CD4-positive, alpha-beta T cell (primary cell): Measurements from ENCODE around the gene RFPL4A. TPM values are rescaled to one million over a fixed set of nuclear protein-coding genes. Genes with fewer than 3 reads are reported as not detected.
"Not testable (repeated sequence)": the region's sequence is repeated elsewhere in the genome, so short reads cannot be mapped to it uniquely, and the experiment has no call there.

ENCODE experiments used
- ATAC-seq: fragments of 200-7000 bp; cut with Tn5 transposase; one replicate; pipeline ENCODE4 v1.10.0; 2022; ENCODE audit warnings: mild to moderate bottlenecking; ENCODE audit not compliant: poor library complexity
- CTCF ChIA-PET: fragments of 350-600 bp; sonication (Branson Sonifier 250); formaldehyde crosslinking; loops from one replicate; lab custom pipeline; 2021; ENCODE audit warnings: antibody characterized with exemption, inconsistent platforms; lab: Charles Lee
- POLR2A ChIA-PET: fragments of 350-600 bp; sonication (Branson Sonifier 250); formaldehyde crosslinking; loops from one replicate; lab custom pipeline; 2021; ENCODE audit warnings: antibody characterized with exemption, inconsistent platforms; lab: Charles Lee
- DNase-seq, 14 experiments: peaks; one replicate each; pipeline ENCODE4 v3.0.0-alpha.2; 2013 to 2020; ENCODE audit warnings: mixed read lengths in 2 of 14
- H3K27ac ChIP-seq, 2 donors: one replicate each; pipeline versions ENCODE4 v1.5.1 to v1.7.0; 2013; ENCODE audit warnings: low read length in 2 of 2, low read depth in 1 of 2, mild to moderate bottlenecking in 1 of 2
- H3K27me3 ChIP-seq, 2 experiments: 1 replicate in 1 of 2; 2 replicates in 1 of 2; pipeline versions ENCODE4 v1.6.1 to v1.7.0; 2013; ENCODE audit warnings: low read length in 2 of 2, control low read depth in 1 of 2, mild to moderate bottlenecking in 1 of 2, moderate library complexity in 1 of 2; ENCODE audit not compliant: insufficient read depth in 2 of 2, control insufficient read depth in 1 of 2
- H3K36me3 ChIP-seq: one replicate; pipeline ENCODE4 v1.6.1; 2013; ENCODE audit warnings: low read length, control low read depth; ENCODE audit not compliant: insufficient read depth
- H3K4me1 ChIP-seq: one replicate; pipeline ENCODE4 v1.6.1; 2013; ENCODE audit warnings: low read length, control low read depth; ENCODE audit not compliant: insufficient read depth
- H3K4me3 ChIP-seq: one replicate; pipeline ENCODE4 v1.5.1; 2013; ENCODE audit warnings: mild to moderate bottlenecking, low read length, moderate library complexity
- H3K9me3 ChIP-seq, 2 experiments: 1 replicate in 1 of 2; 2 replicates in 1 of 2; pipeline versions ENCODE4 v1.6.1 to v1.7.0; 2013; ENCODE audit warnings: low read length in 2 of 2, mild to moderate bottlenecking in 2 of 2, control low read depth in 1 of 2, moderate library complexity in 1 of 2; ENCODE audit not compliant: control insufficient read depth in 1 of 2, insufficient read depth in 1 of 2
- H3K27ac Mint-ChIP-seq: one replicate; pipeline ENCODE4 v1.8.0; 2020; ENCODE audit warnings: mixed read lengths
- H3K27me3 Mint-ChIP-seq: one replicate; pipeline ENCODE4 v1.8.0; 2021; ENCODE audit warnings: mixed read lengths
- H3K36me3 Mint-ChIP-seq: one replicate; pipeline ENCODE4 v1.8.0; 2021; ENCODE audit warnings: low read depth, mixed read lengths
- H3K4me1 Mint-ChIP-seq: one replicate; pipeline ENCODE4 v1.8.0; 2021; ENCODE audit warnings: low read depth, mixed read lengths
- H3K4me3 Mint-ChIP-seq: one replicate; pipeline ENCODE4 v1.8.0; 2020; ENCODE audit warnings: mild to moderate bottlenecking, mixed read lengths
- H3K9me3 Mint-ChIP-seq: one replicate; pipeline ENCODE4 v1.8.0; 2020; ENCODE audit warnings: mixed read lengths
- intact Hi-C, 2 experiments: fragments of 100-400 bp; cut with DNase I in 1 of 2; cut with micrococcal nuclease in 1 of 2; formaldehyde crosslinking; loops; one replicate each; pipeline versions ENCODE4 v1.15.1 to v1.9.0; 2023 to 2025; cut with DNase I, micrococcal nuclease
- polyA plus RNA-seq, 2 donors: library from polyadenylated mRNA; unstranded; fragments of 120-200 nt; gene quantifications; one replicate each; pipeline ENCODE4 v1.2.1, GENCODE V29; 2013
- total RNA-seq, 174 experiments: library from RNA in 2 of 174; stranded (reverse) in 2 of 174; gene quantifications; one replicate each; pipeline ENCODE4 v1.2.3 and lab custom pipeline; 2021 to 2026
- TF ChIP-seq, protein P1 (sequence below): fragments of 200-600 bp; IDR thresholded peaks from one replicate; pipeline ENCODE4 v1.8.0; 2022; ENCODE audit warnings: antibody characterized with exemption, mild to moderate bottlenecking

The RFPL4A gene
- total RNA-seq, result not detected
- polyA plus RNA-seq (2013, experiment 1 of 2), result 0.78 TPM
- polyA plus RNA-seq (2013, experiment 2 of 2), result 0.19 TPM
- 0 to 0.29 (median 0) reads per million in 172 experiments for total RNA-seq (lab: John Stamatoyannopoulos, UW)

DNA sequence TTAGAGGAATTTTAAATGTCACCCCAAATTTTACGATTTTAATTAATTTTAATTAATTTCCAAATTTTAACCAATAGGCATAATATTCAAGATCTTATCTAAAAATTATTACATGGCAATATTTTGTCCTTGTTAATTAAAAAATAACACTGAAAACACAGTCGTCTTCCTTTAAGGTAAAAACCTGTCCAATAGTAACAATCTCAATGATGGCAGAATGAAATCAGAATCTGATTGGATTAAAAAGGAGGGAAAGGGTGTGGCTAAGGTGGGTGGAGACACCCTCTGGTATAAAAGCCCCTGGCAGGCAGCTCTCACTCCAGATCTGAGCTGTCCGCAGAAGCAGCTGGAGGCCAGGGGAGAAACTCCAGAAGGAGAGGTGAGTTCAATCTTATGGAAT lies at the start of gene RFPL4A:
Gene RFPL4A (plus strand): TSS at position 301 of the 400 bp plus-strand sequence. CDS start 2,704 bp downstream, outside the sequence.
- intact Hi-C loops, ATAC-seq, H3K4me3 Mint-ChIP-seq, H3K36me3 Mint-ChIP-seq, POLR2A ChIA-PET, DNase-seq, H3K27me3 ChIP-seq, H3K9me3 ChIP-seq, H3K36me3 ChIP-seq, H3K9me3 Mint-ChIP-seq, H3K27ac ChIP-seq, H3K4me1 Mint-ChIP-seq, CTCF ChIA-PET, H3K4me1 ChIP-seq, H3K4me3 ChIP-seq, H3K27ac Mint-ChIP-seq: not testable (repeated sequence)
- peaks cover 31% of the 10 kb centered on the region for H3K27me3 Mint-ChIP-seq

DNA sequence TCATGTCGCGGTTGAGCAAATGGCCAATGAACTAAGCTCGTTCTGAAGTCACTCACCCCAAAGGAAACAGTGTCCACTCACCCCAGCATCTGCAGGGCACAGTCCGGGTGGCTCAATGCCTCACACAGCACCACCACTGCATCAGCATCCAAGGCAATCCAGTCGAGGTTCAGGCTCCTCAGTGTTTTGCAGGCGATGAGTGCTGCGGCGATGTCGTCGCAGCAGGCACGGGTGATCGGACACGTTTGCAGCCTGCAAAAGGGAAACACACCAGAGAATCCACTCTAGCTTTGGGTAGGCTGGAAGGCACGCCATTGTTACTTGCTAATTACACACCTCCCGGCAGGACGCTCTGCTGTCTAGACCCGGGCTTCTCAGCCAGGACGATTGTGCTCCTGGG lies 47.2 kb upstream of the RFPL4A start:
- no peaks in the 10 kb centered on the region for H3K36me3 Mint-ChIP-seq
- no peaks in the 10 kb centered on the region for H3K4me1 ChIP-seq
- TF ChIP-seq, protein P1, sequence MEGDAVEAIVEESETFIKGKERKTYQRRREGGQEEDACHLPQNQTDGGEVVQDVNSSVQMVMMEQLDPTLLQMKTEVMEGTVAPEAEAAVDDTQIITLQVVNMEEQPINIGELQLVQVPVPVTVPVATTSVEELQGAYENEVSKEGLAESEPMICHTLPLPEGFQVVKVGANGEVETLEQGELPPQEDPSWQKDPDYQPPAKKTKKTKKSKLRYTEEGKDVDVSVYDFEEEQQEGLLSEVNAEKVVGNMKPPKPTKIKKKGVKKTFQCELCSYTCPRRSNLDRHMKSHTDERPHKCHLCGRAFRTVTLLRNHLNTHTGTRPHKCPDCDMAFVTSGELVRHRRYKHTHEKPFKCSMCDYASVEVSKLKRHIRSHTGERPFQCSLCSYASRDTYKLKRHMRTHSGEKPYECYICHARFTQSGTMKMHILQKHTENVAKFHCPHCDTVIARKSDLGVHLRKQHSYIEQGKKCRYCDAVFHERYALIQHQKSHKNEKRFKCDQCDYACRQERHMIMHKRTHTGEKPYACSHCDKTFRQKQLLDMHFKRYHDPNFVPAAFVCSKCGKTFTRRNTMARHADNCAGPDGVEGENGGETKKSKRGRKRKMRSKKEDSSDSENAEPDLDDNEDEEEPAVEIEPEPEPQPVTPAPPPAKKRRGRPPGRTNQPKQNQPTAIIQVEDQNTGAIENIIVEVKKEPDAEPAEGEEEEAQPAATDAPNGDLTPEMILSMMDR, result no peak
- no peak for ATAC-seq
- no peaks in the 10 kb centered on the region for H3K36me3 ChIP-seq
- H3K4me1 Mint-ChIP-seq, result peaks cover 7% of the 10 kb centered on the region
- H3K27ac Mint-ChIP-seq, result no peak overlapping the region
- H3K27ac ChIP-seq, result no peak overlapping the region
- ChIA-PET CTCF (no interaction called here), POLR2A (no interaction called here)
- H3K4me3 Mint-ChIP-seq, result no peak overlapping the region
- no peak for DNase-seq
- H3K9me3 ChIP-seq, result peaks cover 0 to 5% of the 10 kb centered on the region in 2 experiments
- H3K4me3 ChIP-seq, result no peak overlapping the region
- H3K27me3 Mint-ChIP-seq, result peaks cover 6% of the 10 kb centered on the region
- intact Hi-C loops, result no loop called here
- peaks cover 6% of the 10 kb centered on the region for H3K9me3 Mint-ChIP-seq
- peaks cover 0 to 3% of the 10 kb centered on the region in 2 experiments for H3K27me3 ChIP-seq

DNA sequence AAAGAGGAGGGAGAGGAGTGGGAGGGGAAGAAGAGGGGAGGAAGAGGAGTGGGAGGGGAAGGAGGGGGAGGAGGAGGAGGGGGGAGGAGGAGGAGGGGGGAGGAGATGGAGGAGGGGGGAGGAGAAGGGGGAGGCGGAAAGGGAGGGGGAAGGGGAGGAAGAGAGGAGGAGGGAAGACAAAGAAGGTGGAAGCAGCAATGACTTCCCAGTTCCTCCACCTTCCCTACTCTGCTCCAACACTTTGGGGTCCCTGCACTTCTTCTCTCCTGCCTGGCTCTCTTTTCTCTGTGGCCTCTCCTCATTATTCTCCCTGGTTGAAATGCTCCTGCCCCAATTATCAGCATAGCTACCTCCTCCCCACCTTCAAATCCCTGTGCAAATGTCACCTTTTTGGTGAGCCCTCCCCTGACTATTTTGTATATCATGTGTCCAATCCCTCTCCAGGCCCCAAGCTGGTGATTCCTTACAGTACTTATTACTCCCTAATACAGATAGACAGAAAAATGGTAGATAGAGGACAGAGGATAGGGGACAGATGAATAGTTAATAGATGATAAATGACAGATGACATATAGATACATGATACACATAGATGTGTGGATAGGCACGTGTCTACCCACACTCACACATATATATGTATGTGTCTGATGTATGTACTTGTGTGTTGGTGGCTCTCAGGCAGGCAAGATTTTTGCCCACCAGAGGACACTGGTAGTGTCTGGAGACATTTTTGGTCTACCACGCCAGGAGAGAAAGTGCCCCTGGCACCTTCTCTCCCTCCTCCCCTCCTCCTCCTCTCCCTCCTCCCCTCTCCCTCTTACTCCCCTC lies 45.9 kb upstream of the RFPL4A start:
- Mint-ChIP-seq H3K36me3 (no peaks in the 10 kb centered on the region), H3K9me3 (peaks cover 6% of the 10 kb centered on the region), H3K27me3 (peaks cover 19% of the 10 kb centered on the region), H3K27ac (no peak overlapping the region), H3K4me1 (peaks cover 7% of the 10 kb centered on the region), H3K4me3 (no peak overlapping the region)
- peaks cover 8 to 9% of the 10 kb centered on the region in 2 experiments for H3K27me3 ChIP-seq
- H3K36me3 ChIP-seq, result no peaks in the 10 kb centered on the region
- ChIA-PET POLR2A (no interaction called here), CTCF (no interaction called here)
- H3K27ac ChIP-seq, result no peak overlapping the region
- no peaks in the 10 kb centered on the region for H3K4me1 ChIP-seq
- peaks cover 0 to 5% of the 10 kb centered on the region in 2 experiments for H3K9me3 ChIP-seq
- intact Hi-C loops, result no loop called here
- no peak for DNase-seq
- ATAC-seq, result no peak
- H3K4me3 ChIP-seq, result no peak overlapping the region
- TF ChIP-seq, protein P1, result no peak
